Endothelial cell of umbilical vein (primary cell): ENCODE data around the gene TMEM30B. TPM values are rescaled to one million over a fixed set of nuclear protein-coding genes. Genes with fewer than 3 reads are reported as not detected.

Experiments used
- BruUV-seq: library from RNA; stranded (reverse); fragments of 400-500 nt; replicated peaks from 2 replicates; lab custom pipeline; 2021; lab: Mats Ljungman, UMichigan
- CTCF ChIA-PET: fragments of 300-600, 350-600 bp; sonication (Branson Sonifier 250); formaldehyde crosslinking; loops from one replicate; lab custom pipeline; 2021; ENCODE audit warnings: antibody characterized with exemption, inconsistent platforms; lab: Charles Lee
- POLR2A ChIA-PET: fragments of 300-600, 350-600 bp; sonication (Branson Sonifier 250); formaldehyde crosslinking; loops from one replicate; lab custom pipeline; 2021; ENCODE audit warnings: antibody characterized with exemption, inconsistent platforms; lab: Charles Lee
- DNase-seq: peaks from one replicate; pipeline ENCODE4 v3.0.0-alpha.2; 2011; ENCODE audit warnings: low read depth, low spot score
- FAIRE-seq: peaks from 2 replicates; lab custom pipeline; 2011; peaks lifted over from hg19 to GRCh38; lab: Jason Lieb, UNC
- H2AFZ ChIP-seq: 2 replicates; pipeline ENCODE4 v1.6.0; 2012; ENCODE audit warnings: low read depth, low read length, control low read depth, inconsistent platforms
- H3K27ac ChIP-seq: 2 replicates; pipeline ENCODE4 v1.5.1; 2011; ENCODE audit warnings: low read depth, mild to moderate bottlenecking, control low read depth, low read length, moderate library complexity; ENCODE audit not compliant: insufficient read depth
- H3K27me3 ChIP-seq, 2 experiments: 2 replicates each; pipeline versions ENCODE4 v1.6.0 to v1.6.1; 2011; ENCODE audit warnings: low read length in 2 of 2, mixed read lengths in 1 of 2; ENCODE audit not compliant: control insufficient read depth in 2 of 2, insufficient read depth in 2 of 2
- H3K36me3 ChIP-seq, 2 experiments: 2 replicates in 1 of 2; 3 replicates in 1 of 2; pipeline ENCODE4 v1.5.1; 2011; ENCODE audit warnings: low read length in 2 of 2, mild to moderate bottlenecking in 1 of 2, moderate library complexity in 1 of 2; ENCODE audit not compliant: control insufficient read depth in 2 of 2, insufficient read depth in 2 of 2; ENCODE audit errors: extremely low read depth in 1 of 2
- H3K4me1 ChIP-seq: 3 replicates; pipeline ENCODE4 v1.5.1; 2011; ENCODE audit warnings: mild to moderate bottlenecking, low read length; ENCODE audit not compliant: control insufficient read depth, insufficient read depth; ENCODE audit errors: extremely low read depth
- H3K4me2 ChIP-seq: 2 replicates; pipeline ENCODE4 v1.6.1; 2011; ENCODE audit warnings: low read length, control low read depth, mixed read lengths; ENCODE audit not compliant: insufficient read depth
- H3K4me3 ChIP-seq, 3 experiments: fragments of 200-600 bp in 1 of 3; sonication (generic), shearing (Covaris generic) in 1 of 3; replicated peaks in 1 of 3; 2 replicates each; pipeline ENCODE4 v1.5.1; 2011 to 2016; ENCODE audit warnings: control low read depth in 3 of 3, low read length in 3 of 3, mild to moderate bottlenecking in 2 of 3, inconsistent platforms in 1 of 3, low read depth in 1 of 3, moderate library complexity in 1 of 3; ENCODE audit not compliant: insufficient read depth in 1 of 3
- H3K79me2 ChIP-seq: 2 replicates; pipeline ENCODE4 v1.6.0; 2012; ENCODE audit warnings: low read length, inconsistent platforms; ENCODE audit not compliant: control insufficient read depth, insufficient read depth
- H3K9ac ChIP-seq: replicated peaks from 2 replicates; pipeline ENCODE3; 2011; ENCODE audit warnings: low read length, control low read depth; ENCODE audit not compliant: insufficient read depth; ENCODE audit errors: extremely low read depth
- H3K9me1 ChIP-seq: replicated peaks from 3 replicates; pipeline ENCODE4 v1.6.0; 2011; ENCODE audit warnings: mild to moderate bottlenecking, low read length; ENCODE audit not compliant: control insufficient read depth, insufficient read depth; ENCODE audit errors: extremely low read depth
- H3K9me3 ChIP-seq: replicated peaks from 2 replicates; pipeline ENCODE4 v1.5.1; 2012; ENCODE audit warnings: low read length, inconsistent platforms; ENCODE audit not compliant: control insufficient read depth, insufficient read depth
- H4K20me1 ChIP-seq: replicated peaks from 2 replicates; pipeline ENCODE3; 2011; ENCODE audit warnings: mild to moderate bottlenecking, low read length; ENCODE audit not compliant: control insufficient read depth, insufficient read depth; ENCODE audit errors: extremely low read depth
- CTCF ChIP-seq, 2 donors: IDR thresholded peaks; 1 replicate in 1 of 2; 2 replicates in 1 of 2; pipeline ENCODE4 v1.5.1; 2011; ENCODE audit warnings: low read length in 2 of 2, mild to moderate bottlenecking in 2 of 2, moderate library complexity in 2 of 2, control low read depth in 1 of 2, inconsistent platforms in 1 of 2, low read depth in 1 of 2; ENCODE audit not compliant: insufficient read depth in 1 of 2; ENCODE audit errors: extremely low read depth in 1 of 2
- EZH2 ChIP-seq: IDR thresholded peaks from 2 replicates; pipeline ENCODE4 v1.6.1; 2012; ENCODE audit warnings: borderline replicate concordance, low read depth, mild to moderate bottlenecking, moderate library complexity, low read length, inconsistent platforms; ENCODE audit not compliant: severe bottlenecking
- FOS ChIP-seq: IDR thresholded peaks from 2 replicates; pipeline ENCODE4 v1.6.1; 2011; ENCODE audit warnings: mild to moderate bottlenecking, low read length, moderate library complexity, borderline replicate concordance; ENCODE audit not compliant: insufficient read depth
- GATA2 ChIP-seq: IDR thresholded peaks from 2 replicates; pipeline ENCODE4 v1.7.0; 2011; ENCODE audit warnings: low read depth, mild to moderate bottlenecking, moderate library complexity, mixed read lengths, low read length; ENCODE audit not compliant: insufficient read length, insufficient read depth
- JUN ChIP-seq: IDR thresholded peaks from 2 replicates; pipeline ENCODE4 v1.6.1; 2011; ENCODE audit warnings: borderline replicate concordance, low read depth; ENCODE audit not compliant: insufficient read length, insufficient read depth
- MAX ChIP-seq: IDR thresholded peaks from 2 replicates; pipeline ENCODE4 v1.6.1; 2011; ENCODE audit not compliant: insufficient read depth, insufficient read length
- MYC ChIP-seq: IDR thresholded peaks from one replicate; pipeline ENCODE4 v1.6.1; 2011; ENCODE audit warnings: mild to moderate bottlenecking, low read depth, low read length
- POLR2A ChIP-seq: IDR thresholded peaks from 2 replicates; pipeline ENCODE4 v1.6.1; 2012; ENCODE audit warnings: low read depth, mild to moderate bottlenecking, control low read depth, low read length
- POLR2AphosphoS5 ChIP-seq: IDR thresholded peaks from 2 replicates; pipeline ENCODE4 v1.6.1; 2012; ENCODE audit warnings: low read depth, mild to moderate bottlenecking, control low read depth, low read length, moderate library complexity; ENCODE audit not compliant: insufficient read depth
- dilution Hi-C: fragments of 300-500 bp; cut with MboI; formaldehyde crosslinking; loops from one replicate; pipeline ENCODE4 v1.15.0; 2019; ENCODE audit warnings: low sequenced_read_pairs; ENCODE audit not compliant: extremely low pct_ligation_motif_present
- intact Hi-C: fragments of 100-400 bp; cut with micrococcal nuclease; formaldehyde crosslinking; loops from one replicate; pipeline ENCODE4 v1.10.0; 2022
- polyA plus RNA-seq, 4 experiments: library from polyadenylated mRNA; depleted of rRNA in 3 of 4; stranded (reverse) in 3 of 4; unstranded in 1 of 4; fragments of >200 nt; gene quantifications; 2 replicates each; pipeline versions ENCODE4 v1.2.1 to v1.2.3, GENCODE V29; 2011 to 2012; ENCODE audit warnings: missing spikeins in 1 of 4
- total RNA-seq: library from RNA; stranded (reverse); gene quantifications from 2 replicates; pipeline ENCODE4 v1.2.3, GENCODE V29; 2021

The TMEM30B gene
- total and polyA plus RNA-seq, 2 donors (not counting 3 experiments of a cell fraction or from before 2014, with no cell fraction given): 0.32 to 0.35 TPM

- Histone ChIP-seq H3K4me3 (no peak overlapping the region), H3K27ac (no peak overlapping the region), H2AFZ (no peak overlapping the region), H3K36me3 (no peaks in the 10 kb centered on the region), H4K20me1 (no peaks in the 10 kb centered on the region), H3K4me1 (no peaks in the 10 kb centered on the region), H3K9me3 (no peaks in the 10 kb centered on the region), H3K9ac (no peak overlapping the region), H3K4me2 (no peak overlapping the region), H3K27me3 (peaks cover 11 to 16% of the 10 kb centered on the region in 2 experiments), H3K9me1 (no peaks in the 10 kb centered on the region), H3K79me2 (no peaks in the 10 kb centered on the region)
- ChIA-PET CTCF (interaction anchor here (1.1 to 3.7 kb wide), 2 partner anchors 8 to 14 kb away, joined by 3 to 18 read pairs; no protein-coding TSS in a partner anchor), POLR2A (no interaction called here)
- DNase-seq (no peak), FAIRE-seq (no peak)
- intact Hi-C loops: no loop called here
- no TSS peak for BruUV-seq
- dilution Hi-C loops: loop anchor here (25.0 kb wide), 1 partner anchor 634 kb away; the partner anchor contains the start of gene SIX1
- TF ChIP-seq JUN: no peak
- TF ChIP-seq CTCF (IDR thresholded peaks at IDR 0.05; ENCODE audit: extremely low read depth in 1 of 2, insufficient read depth in 1 of 2, low read depth in 1 of 2, low read length in 2 of 2): no peak
Measured at GRCh38 chr14:61271552-61271951, 9.6 kb downstream of the TMEM30B start.

- ChIA-PET POLR2A (no interaction called here), CTCF (interaction anchor here (1.1 to 3.7 kb wide), 3 partner anchors 9 to 14 kb away, joined by 3 to 18 read pairs (median 4); no protein-coding TSS in a partner anchor)
- H2AFZ ChIP-seq: no peak overlapping the region
- no TSS peak for BruUV-seq
- no peak overlapping the region for H3K4me2 ChIP-seq
- no peaks in the 10 kb centered on the region for H3K36me3 ChIP-seq
- H3K9me3 ChIP-seq: no peaks in the 10 kb centered on the region
- no peaks in the 10 kb centered on the region for H4K20me1 ChIP-seq
- intact Hi-C loops (no loop called here), dilution Hi-C loops (loop anchor here (25.0 kb wide), 1 partner anchor 633 kb away; the partner anchor contains the start of gene SIX1)
- no peak for DNase-seq
- H3K4me1 ChIP-seq: no peaks in the 10 kb centered on the region
- H3K9me1 ChIP-seq: no peaks in the 10 kb centered on the region
- no peak overlapping the region for H3K27ac ChIP-seq
- H3K27me3 ChIP-seq: peaks cover 13 to 16% of the 10 kb centered on the region in 2 experiments
- TF ChIP-seq POLR2AphosphoS5: no peak
- no peak for TF ChIP-seq JUN
- no peak for TF ChIP-seq EZH2
- no peak for TF ChIP-seq MYC
- no peak for TF ChIP-seq GATA2
- no peak for TF ChIP-seq MAX
- TF ChIP-seq CTCF (IDR thresholded peaks at IDR 0.05; ENCODE audit: extremely low read depth in 1 of 2, insufficient read depth in 1 of 2, low read depth in 1 of 2, low read length in 2 of 2): no peak
- TF ChIP-seq POLR2A: no peak
- no peak for TF ChIP-seq FOS
- H3K4me3 ChIP-seq: no peak overlapping the region
- no peak for FAIRE-seq
- no peaks in the 10 kb centered on the region for H3K79me2 ChIP-seq
- H3K9ac ChIP-seq: no peak overlapping the region
Measured at GRCh38 chr14:61270714-61271113, 10.4 kb downstream of the TMEM30B start.
